ENCODE measurements around the gene AMOT.

The AMOT gene

DNA sequence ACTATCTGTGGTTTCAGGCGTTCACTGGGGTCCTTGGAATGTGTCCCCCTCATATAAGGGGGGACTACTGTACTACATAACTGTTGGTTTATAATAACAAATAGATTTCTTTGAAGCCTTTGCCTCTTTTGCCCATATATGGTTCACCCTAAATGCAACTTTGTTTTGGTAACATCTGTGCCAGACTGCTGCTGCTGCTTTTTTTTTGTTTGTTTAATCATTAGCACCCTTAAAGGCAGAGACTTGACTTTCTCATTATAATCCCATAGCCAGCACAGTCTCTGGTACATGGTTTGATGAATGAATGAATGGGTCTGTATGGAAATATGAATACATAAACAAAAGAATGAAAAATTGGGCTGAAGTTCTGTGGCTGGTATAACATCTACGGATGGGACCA, 80.7 kb downstream of the AMOT start:
- TF ChIP-seq CTCF (conservative IDR thresholded peaks at IDR 0.05; ENCODE audit: control insufficient read depth, insufficient read depth, low read depth, low read length) = no peak
- DNase-seq (ENCODE audit: low read depth) = no peak
- no peak overlapping the region for H3K4me3 ChIP-seq (ENCODE audit: control insufficient read depth, low read depth, low read length)

DNA sequence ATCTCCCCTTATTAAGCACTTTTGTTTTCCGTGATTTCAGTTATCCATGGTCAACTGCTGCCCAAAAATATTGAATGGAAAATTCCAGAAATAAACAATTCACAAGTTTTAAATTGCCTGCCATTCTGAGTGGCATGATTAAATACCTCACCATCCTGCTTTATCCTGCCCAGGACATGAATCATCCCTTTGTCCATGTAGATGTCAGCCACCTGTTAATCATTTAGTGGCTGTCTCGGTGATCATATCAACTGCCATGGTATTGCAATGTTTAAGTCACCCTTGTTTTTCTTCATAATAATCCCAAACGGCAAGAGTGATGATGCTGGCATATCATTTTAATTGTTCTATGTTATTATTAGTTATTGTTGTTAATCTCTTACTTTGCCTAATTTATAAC, 81.1 kb downstream of the AMOT start:
- H3K4me3 ChIP-seq (ENCODE audit: control insufficient read depth, low read depth, low read length) = no peak overlapping the region
- no peak for TF ChIP-seq CTCF (conservative IDR thresholded peaks at IDR 0.05; ENCODE audit: control insufficient read depth, insufficient read depth, low read depth, low read length)
- no peak for DNase-seq (ENCODE audit: low read depth)

GRCh38 chrX:112757946-112758345, 82.7 kb downstream of the AMOT start:
- no peak overlapping the region for H3K4me3 ChIP-seq (ENCODE audit: control insufficient read depth, low read depth, low read length)
- no peak for TF ChIP-seq CTCF (conservative IDR thresholded peaks at IDR 0.05; ENCODE audit: control insufficient read depth, insufficient read depth, low read depth, low read length)
- no peak for DNase-seq (ENCODE audit: low read depth)

DNA sequence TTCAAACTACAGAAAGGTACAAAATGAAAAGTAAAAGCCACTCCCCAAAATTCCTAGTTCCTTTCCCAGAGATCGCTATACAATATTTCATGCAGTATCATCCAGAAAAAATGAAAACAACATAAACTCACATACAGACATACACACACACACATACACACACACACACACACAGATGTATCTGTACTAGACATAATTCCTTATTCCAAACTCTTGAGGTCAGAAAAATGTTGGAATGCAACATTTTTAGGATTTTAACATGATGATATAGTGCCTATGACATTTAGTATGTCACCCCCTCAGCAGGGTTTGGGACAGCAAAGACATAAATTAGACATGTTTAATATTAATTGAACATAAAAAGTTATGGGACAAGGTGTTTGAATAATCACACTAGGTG, 87.5 kb downstream of the AMOT start:
- no peak for TF ChIP-seq CTCF (conservative IDR thresholded peaks at IDR 0.05; ENCODE audit: control insufficient read depth, insufficient read depth, low read depth, low read length)
- DNase-seq (ENCODE audit: low read depth) = no peak
- H3K4me3 ChIP-seq (ENCODE audit: control insufficient read depth, low read depth, low read length) = no peak overlapping the region

- no peak for DNase-seq (ENCODE audit: low read depth)
- H3K4me3 ChIP-seq (ENCODE audit: control insufficient read depth, low read depth, low read length) = no peak overlapping the region
- TF ChIP-seq CTCF (conservative IDR thresholded peaks at IDR 0.05; ENCODE audit: control insufficient read depth, insufficient read depth, low read depth, low read length) = no peak
These were observed 89.6 kb downstream of the AMOT start for GRCh38 chrX:112751076-112751475.

GRCh38 chrX:112746812-112747595, 93.6 kb downstream of the AMOT start:
- no peak for DNase-seq (ENCODE audit: low read depth)
- no peak for TF ChIP-seq CTCF (conservative IDR thresholded peaks at IDR 0.05; ENCODE audit: control insufficient read depth, insufficient read depth, low read depth, low read length)
- H3K4me3 ChIP-seq (ENCODE audit: control insufficient read depth, low read depth, low read length) = no peak overlapping the region
